GM19035 (cell line): ENCODE results near the gene IGF2BP2.

Experiments
- ATAC-seq: cut with Tn5 transposase; IDR thresholded peaks from one replicate; pipeline ENCODE4 v1.9.1; 2021; ENCODE audit not compliant: unreplicated experiment

Gene IGF2BP2

DNA sequence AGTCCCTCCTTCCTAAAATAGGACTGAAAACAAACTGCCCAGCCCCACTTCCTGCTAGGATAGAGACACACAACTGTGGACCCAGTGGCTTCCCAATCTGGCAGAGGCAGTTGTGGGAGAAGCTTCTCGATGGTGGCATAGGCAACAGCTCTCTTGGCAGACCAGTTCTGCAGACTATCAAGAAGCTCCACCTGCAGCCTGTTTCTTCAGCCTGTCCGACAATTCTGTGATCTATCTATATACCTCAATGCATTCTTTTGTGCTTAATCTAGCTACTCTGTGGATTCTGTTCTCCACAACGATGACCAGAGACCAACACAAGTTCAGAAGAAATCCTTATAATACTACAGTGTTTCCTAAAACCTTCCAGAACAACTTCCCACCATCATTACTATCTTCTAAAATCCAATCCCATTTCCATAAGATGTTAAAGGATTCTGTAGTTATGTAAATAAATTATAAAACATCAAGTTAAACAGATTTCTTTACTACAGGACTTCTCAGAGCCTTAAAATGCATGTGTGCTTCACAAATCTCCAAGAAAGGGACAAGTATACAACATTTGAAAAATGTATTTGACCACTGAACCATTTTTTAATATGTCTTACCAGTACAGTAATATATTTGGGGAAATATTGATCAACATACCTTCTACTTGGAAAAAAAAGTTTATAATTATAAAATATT is 57.7 kb downstream of the IGF2BP2 start:
- no peak for ATAC-seq

DNA sequence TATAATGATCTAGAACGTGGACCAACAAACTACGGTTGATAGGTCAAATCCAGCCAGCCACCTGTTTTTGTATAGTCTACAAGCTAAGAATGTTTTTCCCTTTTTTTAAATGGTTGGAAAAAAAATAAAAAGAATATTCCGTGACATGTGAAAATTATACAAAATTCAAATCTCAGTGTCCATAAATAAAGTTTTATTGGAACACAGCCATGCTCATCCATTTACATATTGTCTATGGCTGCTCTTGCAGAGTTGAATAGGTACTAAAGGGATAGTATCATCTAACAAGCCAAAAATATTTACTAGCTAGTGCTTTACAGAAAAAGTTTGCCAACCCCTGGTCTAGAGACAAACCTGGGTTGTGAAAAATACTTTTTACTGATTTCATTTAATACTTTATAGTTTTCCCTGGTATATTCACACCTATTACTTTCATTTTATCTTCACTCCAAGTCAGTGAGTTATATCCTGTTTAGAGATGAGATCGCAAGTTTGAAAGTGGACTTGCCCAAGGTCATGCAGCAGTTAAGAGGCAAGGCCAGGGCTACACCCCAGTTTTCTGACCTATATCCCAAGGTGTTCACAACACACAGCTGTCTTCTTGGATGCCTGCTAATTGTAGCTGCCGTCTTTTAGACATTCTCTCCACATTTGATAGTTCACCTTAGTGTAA is 58.4 kb downstream of the IGF2BP2 start:
- no peak for ATAC-seq

DNA sequence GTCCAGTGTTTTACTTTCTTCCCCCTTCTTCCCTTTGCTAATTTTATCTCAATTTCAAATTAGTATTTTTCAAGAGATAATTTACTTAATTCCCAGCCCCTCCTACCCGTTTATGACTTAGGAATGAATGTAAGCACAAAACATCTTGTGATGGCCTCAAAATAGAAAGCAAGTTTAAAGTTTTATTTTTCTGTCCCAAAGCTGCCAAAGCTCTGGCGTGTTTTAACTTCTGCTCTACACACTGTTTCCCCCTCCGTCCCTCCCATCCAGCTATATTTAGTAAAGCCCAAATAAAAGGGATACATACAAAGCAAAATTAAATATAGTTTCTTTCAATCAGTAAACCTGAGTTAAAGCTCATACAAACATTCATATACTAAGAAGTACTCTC is 59.9 kb downstream of the IGF2BP2 start:
- ATAC-seq = no peak

DNA sequence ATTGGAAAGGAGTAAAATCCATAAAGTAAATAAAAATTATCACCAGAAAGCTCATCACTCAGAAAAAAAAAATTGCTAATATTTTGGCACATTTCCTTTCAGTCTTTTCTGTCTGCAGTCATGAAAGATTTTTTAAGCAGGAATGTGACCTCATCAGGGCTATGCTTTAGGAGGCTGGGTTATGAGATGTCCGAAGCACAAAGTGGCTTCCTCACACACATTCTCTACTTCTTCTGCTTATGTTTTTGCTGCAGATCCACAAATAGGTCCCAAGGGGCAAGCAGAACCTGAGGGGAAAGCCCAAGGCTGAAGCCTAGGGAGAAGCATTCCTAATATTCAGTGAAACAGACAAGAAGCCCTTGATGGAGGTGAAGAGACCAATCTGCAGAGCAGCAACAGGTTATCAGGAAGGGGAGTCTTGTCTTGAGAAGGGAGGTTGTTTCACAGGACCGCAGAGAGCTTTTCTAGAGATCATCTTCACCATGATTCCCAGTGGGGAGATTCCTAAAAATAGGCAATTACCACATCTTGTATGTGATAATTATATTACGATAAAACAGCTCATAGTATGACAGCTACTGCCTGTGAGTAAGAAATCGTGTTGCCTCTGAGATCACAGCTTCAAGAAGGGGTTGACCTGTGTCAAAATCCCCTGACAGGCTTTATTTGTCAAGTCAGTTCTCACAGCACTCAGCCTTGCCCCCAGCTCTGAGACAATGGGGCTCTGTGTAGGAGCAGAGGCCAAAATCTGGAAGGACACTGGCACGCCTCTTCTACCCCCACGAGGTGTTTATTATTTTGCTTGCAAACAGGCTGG is 60.5 kb downstream of the IGF2BP2 start:
- ATAC-seq = no peak

DNA sequence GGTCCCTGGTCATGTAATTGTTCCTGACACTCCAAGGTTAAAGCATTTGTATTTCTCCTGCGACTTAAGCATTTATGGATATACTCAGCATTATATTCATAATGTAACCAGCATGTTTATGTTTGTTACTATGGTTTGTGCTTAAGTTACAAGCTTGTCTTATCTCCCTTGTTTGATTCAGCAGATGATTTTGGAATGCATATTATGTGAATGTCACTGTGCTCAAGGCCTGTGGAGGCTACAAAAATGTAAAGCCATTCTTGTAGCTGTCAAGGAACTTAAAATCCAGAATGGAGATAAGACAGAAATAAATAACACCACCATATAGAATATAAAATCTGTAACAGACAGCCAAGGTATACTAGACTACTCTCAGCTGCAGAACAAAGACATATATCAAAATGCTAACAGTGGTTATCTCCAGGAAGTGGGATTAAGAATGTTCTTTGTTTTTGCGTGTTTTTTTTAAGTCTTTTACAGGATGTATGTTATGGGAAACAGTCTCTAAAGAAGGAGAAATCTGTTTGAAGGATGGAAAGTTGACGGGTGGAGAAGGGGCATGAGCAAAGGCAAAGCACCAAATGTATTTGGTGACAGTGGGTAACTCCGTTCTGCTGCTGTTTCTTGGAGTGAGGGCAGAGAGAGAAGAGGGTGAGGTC is 61.4 kb downstream of the IGF2BP2 start:
- ATAC-seq = no peak

DNA sequence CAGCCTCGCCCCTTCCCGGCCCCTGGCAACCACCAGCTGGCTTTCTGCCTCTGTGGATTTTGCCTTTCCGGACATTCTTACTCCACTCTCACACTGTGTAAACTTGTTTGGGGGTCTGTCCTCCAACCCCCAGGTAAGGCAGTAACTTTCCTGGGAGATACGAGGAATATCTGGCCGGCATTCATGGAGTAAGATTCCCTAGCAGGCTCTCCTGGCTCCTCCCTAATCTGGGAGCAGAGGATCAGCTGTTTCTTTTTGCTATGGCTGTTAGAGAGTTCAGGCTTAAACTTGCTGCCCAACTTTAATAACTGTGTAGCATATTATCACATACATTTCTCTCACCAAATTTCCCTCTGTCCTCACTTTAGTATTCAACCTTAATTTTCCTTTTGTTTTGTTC is 64.3 kb downstream of the IGF2BP2 start:
- ATAC-seq = no peak

DNA sequence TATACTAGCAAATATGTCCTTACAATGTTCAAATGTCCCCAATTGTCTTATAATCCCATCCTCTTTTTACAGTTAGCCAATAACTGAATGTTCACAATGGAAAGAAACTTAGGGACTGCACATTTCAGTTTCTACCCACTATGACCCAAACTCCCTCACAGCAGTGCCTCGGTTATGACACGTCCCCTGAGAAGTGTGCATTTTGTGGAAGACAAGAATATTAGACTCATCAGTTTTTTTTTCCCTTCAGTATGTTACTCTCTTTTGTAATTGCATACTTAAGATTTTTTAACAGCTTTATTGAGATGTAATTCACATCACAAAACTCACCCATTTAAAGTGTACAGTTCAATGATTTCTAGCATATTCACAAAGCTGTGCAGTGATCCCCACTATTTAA is 64.8 kb downstream of the IGF2BP2 start:
- ATAC-seq = no peak

DNA sequence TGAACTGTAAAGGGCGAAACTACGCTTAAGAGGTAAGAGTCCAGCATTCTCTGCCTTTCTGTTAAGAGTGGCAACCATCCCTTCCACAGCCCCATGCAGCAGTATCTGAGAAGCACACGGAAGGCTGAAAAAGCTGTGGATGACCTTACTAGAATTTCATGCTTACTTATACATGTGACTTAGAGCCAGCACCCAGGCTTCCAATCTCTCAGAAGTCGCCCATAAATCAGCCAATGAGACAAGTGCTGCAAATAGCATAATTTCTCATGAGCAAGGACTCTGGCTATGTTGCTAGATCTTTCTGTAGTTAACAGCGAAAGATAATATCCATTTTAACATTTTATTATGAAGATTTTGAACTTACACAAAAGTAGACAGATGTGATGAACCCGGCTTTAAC is 65.3 kb downstream of the IGF2BP2 start:
- no peak for ATAC-seq

DNA sequence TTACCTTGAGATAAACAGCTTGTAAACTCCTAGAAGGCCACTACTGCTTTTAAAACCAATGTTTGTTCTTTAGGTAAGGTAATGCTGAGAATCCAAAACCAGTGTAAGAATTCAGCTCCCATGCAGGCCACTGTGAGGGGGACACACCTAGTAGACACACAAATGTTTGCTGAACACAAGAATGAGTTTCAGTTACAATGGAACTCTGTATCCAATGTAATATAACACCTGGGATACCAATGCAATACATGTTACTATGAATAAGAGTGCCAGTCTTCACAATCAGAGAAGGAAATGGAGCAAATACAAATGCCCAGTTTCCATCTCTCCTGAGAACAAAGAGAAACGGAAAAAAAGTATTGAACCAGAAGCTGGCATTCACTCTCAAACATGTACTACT is 65.9 kb downstream of the IGF2BP2 start:
- no peak for ATAC-seq

DNA sequence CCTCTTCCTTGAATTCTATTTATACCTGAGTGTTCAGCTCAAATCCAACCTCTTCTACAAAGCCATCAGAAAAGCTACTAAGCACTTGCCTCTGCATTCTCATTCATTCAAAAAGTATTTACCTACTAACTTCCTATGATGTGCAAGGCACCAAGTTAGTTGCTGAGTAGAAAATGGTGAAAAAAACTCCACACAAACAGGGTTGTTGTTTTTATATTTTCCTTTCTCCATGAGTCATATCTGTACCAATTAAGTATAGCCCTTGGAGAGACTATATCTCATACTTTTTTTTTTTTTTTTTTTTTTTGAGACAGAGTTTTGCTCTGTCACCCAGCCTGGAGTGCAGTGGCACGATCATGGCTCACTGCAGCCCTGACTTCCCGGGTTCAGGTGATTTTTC is 67.7 kb downstream of the IGF2BP2 start:
- no peak for ATAC-seq

DNA sequence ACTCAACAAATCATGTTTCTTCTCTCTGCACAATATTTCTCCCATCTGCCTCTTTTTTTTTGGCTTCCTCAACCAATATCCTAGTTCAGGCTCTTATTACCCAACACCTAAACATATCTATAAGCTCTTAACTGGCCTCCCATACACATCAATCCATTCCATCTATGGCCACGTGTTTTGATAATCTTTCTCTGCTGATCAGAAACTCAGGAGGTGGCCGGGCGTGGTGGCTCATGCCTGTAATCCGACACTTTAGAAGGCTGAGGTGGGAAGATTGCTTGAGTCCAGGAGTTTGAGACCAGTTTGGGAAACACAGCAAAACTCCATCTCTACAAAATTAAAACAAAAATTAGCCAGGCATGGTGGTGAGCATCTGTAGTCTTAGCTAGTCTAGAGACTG is 68.4 kb downstream of the IGF2BP2 start:
- no peak for ATAC-seq

DNA sequence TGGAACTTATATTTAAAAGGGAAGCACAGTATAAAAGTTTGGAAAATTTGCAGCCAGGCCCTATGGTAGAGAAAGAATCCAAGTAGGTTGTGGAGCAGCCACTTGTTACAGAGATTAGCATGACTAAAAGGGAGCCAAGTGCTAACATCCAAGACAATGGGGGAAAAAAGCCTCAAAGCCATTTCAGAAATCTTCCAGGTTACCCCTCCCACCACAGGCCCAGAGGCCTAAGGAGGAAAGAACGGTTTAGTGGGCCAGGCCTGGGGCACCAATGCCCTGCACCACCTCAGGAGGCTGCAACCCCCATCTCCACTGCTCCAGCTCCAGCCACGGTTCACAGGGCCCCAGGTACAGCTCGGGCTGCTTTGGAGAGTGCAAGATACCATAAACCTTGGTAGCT is 69.9 kb downstream of the IGF2BP2 start:
- no peak for ATAC-seq

DNA sequence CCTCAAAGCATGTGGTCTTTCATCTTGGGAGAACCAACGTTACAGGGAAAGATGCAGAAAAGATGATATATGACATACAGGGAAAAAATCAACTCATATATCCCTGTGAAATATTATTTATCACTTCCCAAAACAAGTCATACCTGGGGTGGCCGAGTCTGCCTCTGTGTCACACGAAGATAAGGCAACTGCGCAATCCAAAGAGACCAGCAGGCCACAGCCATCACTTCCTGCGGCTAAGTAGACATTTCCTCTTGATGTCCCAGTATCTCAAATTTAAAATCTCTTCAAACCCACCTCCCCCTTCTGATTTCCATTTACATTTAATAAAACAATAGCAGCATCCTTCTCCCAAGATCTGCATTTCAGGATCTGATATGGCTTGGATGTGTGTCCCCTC is 71.5 kb downstream of the IGF2BP2 start:
- no peak for ATAC-seq

DNA sequence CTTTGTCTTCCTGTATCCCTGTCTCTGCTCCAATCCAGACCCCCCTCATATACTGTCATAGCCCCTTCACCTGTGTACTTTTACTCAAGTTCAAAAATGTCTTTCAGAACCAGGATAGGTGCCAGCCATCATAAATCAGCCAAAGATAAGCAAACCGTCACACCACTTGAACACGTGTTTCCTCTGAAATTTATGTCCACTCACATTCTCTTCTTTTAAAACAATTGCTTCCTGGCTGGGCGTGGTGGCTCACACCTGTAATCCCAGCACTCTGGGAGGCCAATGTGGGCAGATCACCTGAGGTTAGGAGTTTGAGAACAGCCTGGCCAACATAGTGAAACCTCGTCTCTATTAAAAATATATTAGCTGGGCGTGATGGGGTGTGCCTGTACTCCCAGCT is 74.1 kb downstream of the IGF2BP2 start:
- ATAC-seq = no peak

DNA sequence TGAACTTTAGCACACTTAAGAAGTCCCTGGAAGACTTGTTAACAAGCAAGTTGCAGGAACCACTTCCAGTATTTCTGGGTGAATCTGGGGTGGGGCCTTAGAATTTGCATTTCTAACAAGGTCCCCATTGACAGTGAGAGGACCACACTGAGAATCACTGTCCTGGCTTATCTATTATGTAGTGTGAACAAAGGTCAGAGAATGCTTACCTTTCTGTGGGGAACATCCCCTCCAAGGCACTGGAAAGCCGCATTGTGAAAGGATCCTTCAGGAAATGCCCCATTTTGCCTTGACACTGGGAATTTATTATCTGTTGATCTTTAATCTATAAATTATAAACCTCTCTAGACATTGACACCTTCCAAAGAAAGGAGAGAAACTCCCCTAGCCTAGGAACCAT is 74.8 kb downstream of the IGF2BP2 start:
- ATAC-seq = no peak

DNA sequence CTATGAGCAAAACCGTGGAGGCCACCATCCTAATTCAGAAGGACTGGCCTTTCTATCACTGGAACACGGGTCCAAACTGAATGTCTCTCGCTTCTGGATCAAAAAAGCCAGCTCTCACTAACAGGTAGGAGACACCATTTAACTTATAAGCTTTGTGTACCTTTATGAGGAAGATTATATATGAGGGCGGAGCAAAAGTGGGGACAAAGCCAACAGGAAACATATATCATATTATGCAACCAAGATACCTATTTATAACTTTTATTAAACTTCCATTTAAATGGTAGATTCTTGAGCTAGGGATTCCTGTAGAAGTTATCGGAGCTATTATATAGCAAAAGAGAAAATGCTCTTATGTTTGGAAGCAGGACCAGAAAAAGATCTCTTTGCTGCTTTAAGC is 78.4 kb downstream of the IGF2BP2 start:
- no peak for ATAC-seq

DNA sequence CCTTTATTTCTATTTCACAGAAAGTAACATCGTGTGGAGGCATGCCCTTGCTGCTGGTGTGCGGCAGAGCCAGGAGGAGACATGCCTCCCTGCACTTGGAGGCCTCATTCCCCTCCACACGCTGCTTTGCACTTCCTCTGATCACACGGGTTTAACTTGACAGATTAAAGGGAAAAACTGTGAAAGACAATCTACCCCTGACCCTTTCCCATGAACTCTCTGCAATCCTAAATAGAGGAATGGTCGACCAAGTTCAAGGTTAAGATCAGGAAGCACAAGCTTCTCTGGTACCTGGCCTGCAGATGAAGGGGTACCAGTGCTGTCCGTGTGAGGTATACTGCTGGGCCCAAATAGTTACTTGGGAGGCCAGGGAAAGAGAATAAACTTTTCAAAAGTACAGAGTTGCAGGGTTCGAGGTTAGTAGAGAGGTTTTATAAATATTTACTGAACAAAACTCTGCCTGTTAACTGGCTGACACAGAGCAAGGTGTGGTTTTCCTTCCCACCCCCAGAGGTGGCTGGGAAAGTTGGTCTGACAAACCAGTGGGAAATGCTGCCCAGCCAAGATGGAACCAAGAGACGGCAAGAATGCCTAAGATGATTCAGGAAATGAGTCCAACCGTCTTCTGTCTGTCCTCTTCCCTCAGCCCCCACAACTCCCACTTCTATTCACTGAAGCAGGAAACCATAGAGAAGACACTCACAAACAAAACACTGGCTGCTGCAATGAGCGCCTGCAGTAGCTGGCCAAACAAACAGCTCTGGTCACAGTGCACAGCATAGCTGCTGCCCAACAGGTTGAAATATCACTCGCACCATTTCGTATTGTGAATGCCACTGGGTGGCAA is 79.6 kb downstream of the IGF2BP2 start:
- peak; percentile 61 for ATAC-seq

DNA sequence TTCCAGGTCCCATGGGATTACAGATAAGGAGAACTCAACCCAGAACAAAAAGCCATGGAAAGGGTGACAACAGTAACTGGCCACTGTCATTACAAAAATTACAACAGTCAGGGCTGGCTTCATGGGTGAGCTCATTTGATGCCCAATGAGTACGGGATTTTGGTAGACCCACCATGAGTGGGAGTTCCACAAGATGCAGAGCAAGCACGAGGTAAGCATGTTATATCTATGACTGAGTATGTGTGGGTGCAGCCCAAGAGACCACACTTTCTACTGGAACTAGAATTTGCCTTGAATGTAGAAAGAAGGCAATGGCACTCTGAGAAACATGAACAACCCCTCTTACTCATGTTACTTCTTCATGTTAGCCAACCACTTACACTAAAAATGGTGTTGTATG is 83.3 kb downstream of the IGF2BP2 start:
- no peak for ATAC-seq

DNA sequence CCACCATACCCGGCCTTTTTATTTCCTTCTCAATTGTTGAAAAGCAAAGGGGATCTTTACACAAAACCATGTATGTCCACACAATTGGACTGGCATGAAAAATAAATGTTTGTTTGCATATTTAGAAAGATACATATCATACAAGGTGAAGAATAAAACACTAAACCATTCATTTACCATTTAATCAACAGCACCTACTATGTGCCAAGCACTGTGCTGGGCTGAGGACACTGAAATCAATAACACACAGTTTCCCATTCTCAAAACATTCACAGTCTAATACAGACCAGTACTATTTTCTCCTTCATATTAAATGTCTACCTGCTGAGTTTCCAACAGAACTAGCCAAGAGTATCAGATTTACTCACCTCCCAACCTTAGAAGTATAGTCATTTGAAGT is 84.7 kb downstream of the IGF2BP2 start:
- ATAC-seq = no peak

DNA sequence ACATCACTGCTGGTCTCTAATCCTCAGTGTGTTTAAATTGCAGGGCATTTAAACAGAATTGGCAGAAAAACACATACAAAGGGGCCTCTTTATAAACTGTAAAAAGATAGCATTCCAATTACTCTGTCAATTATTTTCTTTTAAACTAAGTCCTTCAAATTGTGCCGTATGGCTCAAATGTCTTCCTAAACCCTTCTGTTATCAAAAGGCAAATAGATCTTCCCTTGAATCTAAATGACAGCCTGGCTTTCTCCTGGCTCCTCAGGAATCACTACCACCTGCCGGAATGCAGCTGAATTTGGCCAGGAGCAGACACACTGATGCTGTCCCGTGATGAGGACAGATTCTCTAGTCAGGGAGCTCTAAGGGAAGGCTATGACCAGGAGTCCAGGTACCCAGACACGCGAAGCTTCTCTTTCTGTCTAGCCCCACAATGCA is 85.6 kb downstream of the IGF2BP2 start:
- ATAC-seq = no peak
